Subcutaneous adipose tissue (tissue), 4 donors: ENCODE measurements around the gene PAM16. TPM values are rescaled to one million over a fixed set of nuclear protein-coding genes. Genes with fewer than 3 reads are reported as not detected.

ENCODE experiments used
- total RNA-seq, 4 donors: library from RNA; depleted of rRNA; stranded (reverse); fragments of >200 nt; gene quantifications; one replicate each; pipeline ENCODE4 v1.1.0, GENCODE V29; 2016
- TF ChIP-seq, protein P1 (sequence below): fragments of 450-650 bp; IDR thresholded peaks from one replicate; pipeline ENCODE4 v1.5.1; 2016; ENCODE audit warnings: low read depth, mild to moderate bottlenecking, control low read depth, antibody characterized with exemption, moderate library complexity

The PAM16 gene
- total RNA-seq, 4 donors from 2014 or later, result 15.3 to 52.0 (median 34.5) TPM

DNA sequence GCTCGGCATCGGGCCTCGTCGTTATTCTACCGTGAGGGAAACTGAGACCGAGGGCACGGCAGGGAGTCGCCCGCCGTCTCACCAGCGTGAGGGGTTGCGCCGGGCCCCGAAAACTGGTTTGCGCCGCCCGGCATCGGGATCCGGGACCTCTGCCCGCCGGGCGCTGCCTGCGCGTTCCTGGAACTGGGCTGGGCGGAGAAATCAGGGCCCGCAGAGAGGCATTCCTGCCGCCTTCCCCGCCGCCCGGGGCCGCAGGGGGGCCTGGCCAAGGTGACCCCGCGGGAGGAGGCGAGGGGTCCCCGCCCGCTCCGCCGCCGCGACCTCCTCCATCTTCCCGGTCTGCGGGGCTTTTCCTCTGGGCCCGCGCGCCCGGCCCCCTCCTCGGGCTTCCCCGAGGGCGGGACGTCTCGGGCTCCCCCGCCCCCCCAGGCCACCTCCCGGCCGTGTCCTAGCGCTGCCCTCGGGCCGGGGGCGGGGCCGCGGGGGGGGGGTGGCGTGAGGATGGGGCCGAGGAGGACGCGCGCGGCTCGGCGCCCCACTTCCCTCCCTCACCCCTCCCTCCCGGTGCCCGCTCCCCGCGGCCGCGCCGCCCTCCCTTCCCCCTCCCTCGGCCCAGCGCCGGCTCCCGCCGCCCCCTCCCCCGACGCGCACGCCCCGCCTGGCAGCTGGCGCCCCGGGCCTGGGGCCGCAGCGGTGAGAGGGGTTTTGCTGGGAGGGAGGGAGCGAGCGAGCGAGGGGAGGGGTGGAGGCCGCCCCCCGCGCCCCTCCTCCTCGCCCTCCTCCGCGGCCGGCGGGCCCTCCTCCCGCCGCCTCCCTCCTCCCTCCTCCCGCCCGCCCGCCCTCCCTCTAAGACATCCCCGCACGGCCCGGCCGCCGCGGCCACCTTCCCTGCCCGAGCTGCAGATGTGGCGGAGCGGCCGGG, 35.7 kb downstream of the PAM16 start, which contains the start of gene GLIS2:
TSS of gene GLIS2 (plus strand) at position 882 of the 922 bp plus-strand sequence. CDS start 16,214 bp downstream, outside the sequence.
- TF ChIP-seq, protein P1, sequence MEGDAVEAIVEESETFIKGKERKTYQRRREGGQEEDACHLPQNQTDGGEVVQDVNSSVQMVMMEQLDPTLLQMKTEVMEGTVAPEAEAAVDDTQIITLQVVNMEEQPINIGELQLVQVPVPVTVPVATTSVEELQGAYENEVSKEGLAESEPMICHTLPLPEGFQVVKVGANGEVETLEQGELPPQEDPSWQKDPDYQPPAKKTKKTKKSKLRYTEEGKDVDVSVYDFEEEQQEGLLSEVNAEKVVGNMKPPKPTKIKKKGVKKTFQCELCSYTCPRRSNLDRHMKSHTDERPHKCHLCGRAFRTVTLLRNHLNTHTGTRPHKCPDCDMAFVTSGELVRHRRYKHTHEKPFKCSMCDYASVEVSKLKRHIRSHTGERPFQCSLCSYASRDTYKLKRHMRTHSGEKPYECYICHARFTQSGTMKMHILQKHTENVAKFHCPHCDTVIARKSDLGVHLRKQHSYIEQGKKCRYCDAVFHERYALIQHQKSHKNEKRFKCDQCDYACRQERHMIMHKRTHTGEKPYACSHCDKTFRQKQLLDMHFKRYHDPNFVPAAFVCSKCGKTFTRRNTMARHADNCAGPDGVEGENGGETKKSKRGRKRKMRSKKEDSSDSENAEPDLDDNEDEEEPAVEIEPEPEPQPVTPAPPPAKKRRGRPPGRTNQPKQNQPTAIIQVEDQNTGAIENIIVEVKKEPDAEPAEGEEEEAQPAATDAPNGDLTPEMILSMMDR, result no peak

DNA sequence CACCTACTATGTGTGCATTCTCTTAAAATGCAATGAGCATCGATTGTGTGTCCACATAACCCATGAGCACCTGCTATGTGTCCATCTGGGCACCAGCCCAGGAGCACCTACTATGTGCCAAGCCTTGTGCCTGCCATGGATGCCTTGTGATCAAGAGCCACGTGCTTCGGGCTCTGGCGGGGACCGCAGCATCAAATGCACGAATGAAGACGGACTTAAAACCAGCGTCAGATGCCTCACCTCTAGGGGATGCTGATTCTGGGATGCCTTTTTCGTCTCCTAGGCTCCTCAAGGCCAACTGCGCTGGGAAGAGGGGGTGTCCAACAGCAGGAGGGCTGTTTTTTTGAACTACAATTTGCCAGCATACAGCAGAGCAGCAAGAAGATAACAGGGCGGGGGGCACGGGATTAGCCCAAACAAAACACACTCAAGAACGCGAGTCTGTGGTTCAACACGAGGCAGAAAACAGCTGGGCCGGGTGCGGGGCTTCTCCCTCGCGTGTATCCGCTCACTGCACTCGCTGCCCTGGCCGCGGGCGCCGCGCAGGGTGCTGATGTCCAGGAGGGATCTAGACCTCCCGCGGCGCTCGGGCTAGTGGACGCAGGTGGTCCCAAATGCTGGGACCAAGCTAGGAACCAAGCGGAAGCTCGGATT, 36.5 kb downstream of the PAM16 start:
- TF ChIP-seq, protein P1, result no peak

DNA sequence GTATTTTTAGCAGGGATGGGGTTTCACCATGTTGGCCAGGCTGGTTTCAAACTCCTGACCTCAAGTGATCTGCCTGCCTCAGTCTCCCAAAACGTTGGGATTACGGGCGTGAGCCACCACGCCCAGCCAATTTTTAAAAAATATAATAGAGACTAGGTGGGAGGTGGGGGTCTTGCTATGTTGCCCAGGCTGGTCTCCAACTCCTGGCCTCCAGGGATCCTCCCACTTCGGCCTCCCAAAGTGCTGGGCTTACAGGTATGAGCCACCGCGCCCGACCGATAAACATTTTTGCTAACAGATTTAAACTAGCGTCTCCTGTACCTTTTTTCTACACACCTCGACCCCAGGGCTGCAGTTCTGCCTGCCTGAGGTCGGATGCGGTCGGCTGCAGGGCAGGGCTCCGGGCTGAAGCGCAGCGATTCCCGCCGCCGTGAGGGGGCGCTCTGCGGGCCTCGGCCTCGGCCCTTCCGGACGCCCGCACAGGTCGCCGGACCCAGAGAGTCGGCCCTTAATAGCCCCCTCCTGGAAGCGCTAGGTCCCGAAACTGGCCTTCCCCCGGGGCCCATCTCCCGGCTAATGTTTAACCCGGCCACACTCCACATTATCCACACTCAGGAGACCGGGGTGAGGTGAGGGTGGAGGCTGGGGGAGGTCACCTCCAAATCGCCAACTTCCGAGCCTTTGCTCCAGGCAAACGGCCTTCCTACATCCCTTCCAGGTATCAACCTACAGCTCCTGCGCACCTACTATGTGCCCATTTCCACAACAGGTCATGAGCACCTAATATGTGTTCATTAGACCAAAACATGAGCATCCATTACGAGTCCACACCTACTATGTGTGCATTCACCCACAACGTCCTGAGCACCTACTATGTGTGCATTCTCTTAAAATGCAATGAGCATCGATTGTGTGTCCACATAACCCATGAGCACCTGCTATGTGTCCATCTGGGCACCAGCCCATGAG, 37.3 kb downstream of the PAM16 start:
- TF ChIP-seq, protein P1, result no peak

DNA sequence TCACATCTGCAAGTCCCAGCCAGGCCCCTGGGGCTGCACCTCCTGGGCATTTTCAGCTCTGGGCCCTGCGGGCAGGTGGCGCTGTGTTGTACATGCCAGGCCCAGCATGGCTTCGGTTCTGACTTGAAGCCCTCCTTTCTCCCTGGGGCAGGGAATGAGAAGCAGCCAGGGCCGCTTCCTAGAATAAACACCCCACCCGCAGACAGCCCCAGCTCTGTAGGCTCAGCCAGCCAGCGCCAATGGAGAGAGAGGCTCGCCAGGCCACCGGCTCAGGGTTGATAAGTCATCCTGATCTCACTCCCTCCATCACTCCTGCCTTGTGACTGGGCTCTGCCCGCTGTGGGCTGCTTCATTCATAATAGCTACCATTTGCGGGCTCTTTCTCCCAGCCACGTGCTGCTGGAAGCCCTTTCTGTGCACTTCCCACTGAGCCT, 41.3 kb downstream of the PAM16 start:
- TF ChIP-seq, protein P1, result no peak

DNA sequence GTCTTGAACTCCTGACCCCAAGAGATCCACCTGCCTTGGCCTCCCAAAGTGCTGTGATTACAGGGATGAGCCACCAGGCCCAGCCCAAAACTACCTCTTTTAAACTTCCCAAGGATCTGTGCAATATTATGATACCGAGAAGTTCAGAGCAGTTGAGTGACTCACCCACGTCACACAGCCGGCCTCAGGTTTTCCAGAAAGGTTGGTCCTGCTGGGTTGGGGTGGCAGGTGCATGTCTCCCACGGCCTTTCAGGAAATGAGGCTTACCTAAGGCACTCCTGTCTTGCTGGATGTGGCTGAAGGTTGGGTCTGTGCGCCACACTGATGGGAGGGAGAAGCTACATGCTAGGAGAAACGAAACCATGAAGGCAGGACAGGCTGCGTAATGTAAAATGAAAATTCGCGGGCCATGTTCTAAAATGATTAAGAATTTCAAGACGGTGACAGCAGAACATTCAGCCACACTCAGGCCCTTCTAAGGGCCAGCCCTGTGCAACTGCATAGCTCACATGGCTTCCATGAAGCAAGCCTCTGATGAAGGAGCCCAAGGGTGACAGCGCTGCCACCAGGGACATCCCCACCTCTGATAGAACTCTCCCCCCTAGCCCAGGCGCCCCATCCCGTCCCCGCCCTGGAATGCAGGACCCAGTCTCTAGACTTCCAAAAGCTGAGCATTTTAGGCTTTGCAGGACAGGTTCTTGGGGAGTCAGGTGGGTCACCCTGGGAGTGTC, 41.9 kb downstream of the PAM16 start:
- TF ChIP-seq, protein P1, result no peak

DNA sequence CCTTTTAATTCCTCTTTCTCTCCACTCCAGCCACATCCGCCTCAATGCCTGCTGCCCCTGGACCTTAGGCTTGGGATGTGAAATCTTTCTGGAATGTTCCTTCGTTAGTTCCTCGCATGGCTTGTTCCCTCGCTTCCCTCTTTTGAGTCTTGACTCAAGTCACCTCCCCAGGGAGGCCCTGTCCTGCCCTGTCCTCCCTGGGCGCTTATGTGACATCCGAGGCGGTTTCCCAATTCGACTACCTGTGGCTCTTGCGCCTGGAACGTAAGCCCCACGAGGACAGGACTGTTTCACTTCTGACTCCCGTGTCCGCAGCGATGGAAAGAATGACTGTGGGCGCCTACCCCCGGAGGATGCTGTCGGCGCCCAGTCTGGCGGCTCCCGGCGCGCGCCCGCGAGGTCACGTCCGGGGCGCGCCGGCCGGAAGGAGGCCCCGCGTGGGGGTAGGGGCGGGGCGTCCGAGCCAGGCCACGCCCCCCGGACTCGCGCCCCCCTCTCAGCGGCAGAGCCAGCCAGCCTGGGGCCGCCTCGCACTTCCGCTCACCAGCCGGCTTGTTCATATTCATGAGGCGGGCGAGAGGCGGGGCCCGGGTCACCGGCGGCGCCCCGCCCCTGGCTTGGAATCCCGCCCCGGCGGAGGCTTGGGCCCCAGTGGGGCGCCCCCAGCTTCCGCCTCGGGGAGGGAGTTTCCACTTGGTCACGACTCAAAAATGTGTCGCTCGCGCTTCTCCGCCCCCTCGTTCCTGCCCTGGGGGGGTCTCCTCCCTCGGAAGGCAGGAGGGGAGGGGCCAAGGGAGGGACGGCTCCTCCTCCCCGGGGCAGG, 43.7 kb downstream of the PAM16 start:
- TF ChIP-seq, protein P1, result no peak
